Fibroblast of skin of left biceps (primary cell): ENCODE results near the gene AFF3.
A peak's percentile ranks its signal among the peaks of the same experiment; 100 is the strongest.

Source experiments
- DNase-seq, 2 experiments: peaks; one replicate each; pipeline ENCODE4 v3.0.0-alpha.2; 2013; ENCODE audit warnings: low read depth in 2 of 2

The AFF3 gene

DNA sequence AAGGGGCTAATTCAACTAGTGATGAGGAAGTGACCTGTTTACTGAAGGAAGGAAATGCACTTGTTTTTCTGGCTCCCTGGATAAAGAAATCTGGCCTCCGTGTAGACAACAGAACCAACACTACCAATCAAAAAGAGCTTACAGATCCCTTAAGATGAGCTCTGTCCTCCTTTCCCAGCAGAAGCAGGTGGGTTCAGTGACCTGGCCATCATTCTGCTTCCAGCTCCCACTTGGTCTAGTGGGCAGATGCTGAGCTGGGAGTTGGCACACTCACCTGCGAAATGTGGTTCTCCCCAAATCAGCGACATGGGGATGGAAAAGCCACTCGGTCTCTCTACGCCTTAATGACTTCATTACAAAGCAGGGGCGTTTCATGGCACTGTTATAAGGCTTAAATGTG, 132.6 kb downstream of the AFF3 start:
- DNase-seq: no peak

DNA sequence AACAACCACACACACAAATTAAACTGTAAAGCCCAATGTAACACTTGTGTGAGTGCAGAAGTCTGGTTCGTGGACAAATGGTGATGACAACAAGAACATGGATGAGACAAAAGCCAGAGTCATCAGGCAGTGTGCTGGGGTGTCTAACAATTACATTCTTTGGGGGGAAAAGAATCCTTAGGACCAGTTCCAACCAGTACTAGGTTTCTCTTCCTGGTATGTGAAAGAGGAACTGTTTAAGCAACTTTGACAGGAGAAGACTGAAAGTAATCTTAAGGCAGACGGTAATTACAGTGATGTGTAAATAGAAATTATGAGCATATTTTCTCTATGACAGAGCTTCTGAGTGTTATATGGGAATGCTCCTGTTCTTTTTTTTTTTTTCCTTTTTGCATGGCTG, 133.4 kb downstream of the AFF3 start:
- peak; percentile 94 to 95 for DNase-seq

DNA sequence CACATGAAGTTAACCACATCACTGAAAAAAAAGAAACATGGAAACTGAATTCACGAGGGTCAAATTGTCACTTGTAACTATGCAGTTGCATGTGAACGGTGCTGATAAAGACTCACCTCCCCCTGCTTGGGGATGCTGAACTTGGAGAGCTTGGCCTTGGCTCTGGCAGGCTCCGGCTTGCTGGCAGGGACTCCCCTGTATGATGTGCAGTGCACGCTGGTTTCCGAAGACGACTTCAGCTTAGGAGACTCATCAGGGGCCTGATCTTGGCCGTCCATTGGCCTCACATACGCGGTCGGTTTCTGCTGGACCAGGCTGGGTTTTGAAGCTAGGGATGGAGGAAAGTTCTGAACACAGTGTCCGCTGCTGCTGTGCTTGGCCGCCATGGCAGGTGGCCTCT, 135.9 kb downstream of the AFF3 start:
- no peak for DNase-seq

DNA sequence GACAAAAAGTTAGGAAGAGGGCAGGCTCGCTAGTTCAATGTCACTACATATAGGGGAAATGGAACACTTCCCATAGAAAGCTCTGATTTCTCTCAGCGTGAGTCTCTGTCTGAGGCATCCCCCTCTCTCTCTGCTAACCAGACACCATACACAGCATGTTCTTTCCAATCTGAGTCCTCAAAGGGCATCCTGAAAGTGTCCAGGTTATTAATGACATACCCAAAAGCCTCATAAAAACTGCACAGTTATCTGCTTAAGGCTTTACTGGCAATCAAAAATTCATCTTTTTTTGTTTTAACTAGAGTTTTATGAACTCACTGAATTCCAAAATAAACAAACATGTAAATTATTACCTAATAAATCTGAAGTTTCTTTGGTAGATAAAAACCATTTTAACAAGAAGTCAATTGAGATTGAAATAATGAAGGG, 137.4 kb downstream of the AFF3 start:
- DNase-seq: no peak

DNA sequence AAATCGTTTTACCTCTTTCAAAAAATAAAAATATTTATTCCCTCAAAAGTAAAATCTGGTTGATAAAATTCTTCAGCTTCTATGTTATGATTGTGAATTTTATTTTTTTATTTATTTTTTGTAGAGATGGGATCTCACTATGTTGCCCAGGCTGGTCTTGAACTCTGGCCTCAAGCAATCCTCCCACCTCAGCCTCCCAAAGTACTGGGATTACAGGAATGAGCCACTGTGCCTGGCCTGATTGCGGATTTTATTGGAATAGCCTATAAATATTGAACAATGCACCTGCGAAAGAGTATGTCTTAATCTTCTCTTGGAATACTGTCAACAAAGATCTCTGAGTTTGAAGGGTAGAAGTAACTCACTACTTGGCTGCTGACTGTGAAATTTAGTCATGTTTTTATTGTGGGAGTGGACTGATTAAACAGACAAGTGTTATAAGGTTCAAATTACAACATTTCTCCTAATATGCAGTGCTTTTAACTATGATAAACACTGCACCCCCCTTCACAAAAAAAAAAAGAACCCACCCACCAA, 138.0 kb downstream of the AFF3 start:
- DNase-seq: no peak

DNA sequence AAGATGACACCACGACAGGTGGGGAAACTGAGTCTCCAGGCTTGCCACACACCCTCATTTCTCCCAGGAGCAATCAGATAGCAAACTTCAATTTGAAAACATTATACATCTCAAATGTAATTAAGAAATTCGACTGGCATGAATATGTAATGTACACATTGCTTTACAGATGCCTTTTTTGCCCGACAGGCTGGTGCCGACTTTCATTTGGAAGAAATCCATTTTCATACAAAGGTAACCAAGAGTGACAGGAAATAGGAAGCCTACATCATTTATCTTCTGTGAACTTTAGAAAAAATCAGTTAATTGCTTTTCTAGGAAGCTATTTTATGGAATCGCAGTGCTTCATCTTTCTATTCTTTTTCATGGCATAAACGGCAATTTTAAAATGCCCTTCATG, 140.3 kb downstream of the AFF3 start:
- no peak for DNase-seq

DNA sequence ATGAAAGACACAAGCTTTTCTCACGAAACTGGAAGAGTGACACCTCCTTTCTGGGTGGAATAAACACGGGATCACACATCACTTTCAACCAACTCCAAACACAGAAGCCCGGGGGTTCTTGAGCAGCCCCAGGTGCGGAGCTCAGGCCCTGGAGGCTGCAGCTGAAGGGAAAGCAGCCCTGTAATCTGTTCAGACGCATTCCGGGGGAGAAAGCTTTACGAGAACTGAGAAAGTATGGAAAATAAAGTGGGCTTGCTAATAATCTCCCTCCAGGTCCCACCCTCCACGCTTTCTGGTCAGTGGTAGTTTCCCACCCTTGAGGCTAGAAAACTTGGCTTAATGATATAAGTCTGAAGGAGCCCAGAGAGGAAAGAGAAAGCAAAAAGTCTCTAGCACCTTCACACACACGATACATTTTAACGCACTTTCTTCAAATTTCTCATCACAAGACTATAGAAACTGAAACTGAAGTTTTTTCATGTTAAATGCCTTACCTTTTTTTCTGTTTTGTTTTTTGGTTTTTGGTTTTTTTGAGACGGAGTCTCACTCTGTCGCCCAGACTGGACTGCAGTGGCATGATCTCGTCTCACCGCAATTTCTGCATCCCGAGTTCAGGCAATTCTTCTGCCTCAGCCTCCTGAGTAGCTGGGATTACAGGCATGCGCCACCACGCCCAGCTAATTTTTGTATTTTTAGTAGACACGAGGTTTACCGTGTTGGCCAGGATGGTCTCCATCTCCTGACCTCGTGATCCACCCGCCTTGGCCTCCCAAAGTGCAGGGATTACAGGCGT, 141.3 kb downstream of the AFF3 start:
- no peak for DNase-seq

DNA sequence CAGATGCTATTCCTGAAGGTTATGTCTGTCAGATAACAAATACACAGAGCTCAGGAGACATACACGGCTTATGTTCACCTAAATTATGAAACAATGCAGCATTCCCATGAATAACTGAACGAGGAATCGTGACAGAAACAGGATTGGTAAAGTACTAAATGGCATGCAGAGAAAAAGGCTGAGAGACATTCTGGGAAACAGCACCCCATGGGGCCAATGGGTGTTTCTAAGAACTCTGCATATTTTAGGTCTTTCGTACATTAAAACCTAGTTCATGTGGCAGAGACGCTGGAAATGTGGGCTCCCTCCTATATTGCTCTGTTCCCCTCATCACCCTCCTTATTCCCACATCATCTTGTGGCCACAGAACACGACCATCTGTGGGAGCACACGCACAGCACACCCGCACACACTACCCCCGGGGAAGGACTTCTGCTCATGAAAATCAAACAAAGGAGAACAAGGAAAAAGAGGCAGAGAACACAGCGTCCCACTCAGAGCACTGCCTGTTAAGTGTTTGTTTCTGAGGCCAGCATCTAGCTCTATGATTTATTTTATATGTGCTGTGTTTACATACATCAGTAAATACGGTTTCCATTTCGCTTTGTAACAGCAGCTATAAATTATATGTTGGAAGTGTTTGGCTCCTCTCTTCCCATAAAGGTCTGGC, 143.6 kb downstream of the AFF3 start:
- DNase-seq: no peak

DNA sequence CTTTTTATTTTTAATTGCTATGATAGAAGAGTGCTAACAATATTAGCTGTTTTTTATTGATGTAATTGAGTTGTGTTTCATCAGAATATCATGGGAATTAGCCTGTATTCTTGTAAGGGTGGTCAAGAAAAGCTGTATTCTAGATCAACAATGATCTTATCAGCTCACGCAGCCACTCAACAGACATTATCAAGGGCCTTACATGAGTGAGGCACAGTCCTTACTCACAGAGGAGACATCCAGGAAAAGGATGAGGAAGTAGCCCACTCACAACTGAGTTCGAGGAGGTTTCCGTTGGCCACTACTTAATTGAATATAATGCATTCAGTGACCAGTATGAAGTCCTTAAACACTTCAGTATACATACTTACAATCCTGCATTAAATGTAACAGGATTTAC, 152.5 kb downstream of the AFF3 start:
- no peak for DNase-seq

DNA sequence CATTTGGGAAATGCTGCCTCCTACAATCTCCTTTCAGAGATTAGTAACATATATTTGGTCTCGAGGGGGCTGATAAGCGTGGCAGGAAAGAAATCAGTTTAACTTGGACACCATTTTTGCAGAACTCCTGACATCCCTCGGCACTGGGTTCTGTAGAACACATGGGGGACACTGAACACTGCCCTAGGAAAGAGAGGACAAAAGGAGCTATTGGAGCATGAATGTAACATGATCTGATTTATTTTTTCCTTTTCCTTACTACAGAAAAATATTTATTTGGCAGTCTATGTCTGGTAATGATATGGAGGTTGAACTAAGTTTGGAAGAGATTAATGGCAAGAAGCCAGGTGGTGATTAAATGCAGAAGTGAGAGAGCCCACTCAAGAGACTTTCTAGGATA, 153.8 kb downstream of the AFF3 start:
- no peak for DNase-seq

DNA sequence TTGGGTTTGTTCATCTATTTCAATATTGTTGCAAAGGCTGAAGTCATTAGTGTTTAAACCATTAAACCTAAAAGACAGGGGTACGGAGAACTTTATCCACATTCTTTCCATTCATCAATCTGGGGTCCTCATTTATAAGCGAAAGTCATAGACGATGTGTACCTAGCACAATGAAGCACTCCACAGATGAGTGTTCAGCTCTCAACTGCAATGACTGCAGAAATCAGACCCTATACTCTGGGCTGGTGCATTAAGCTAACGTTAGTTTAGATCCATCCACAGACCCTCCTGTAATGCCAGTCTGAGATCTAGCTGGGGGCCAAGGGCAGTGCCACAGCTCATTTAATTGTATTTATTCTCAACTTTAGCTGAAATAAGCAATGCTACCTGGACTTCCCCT, 155.2 kb downstream of the AFF3 start:
- DNase-seq: no peak

DNA sequence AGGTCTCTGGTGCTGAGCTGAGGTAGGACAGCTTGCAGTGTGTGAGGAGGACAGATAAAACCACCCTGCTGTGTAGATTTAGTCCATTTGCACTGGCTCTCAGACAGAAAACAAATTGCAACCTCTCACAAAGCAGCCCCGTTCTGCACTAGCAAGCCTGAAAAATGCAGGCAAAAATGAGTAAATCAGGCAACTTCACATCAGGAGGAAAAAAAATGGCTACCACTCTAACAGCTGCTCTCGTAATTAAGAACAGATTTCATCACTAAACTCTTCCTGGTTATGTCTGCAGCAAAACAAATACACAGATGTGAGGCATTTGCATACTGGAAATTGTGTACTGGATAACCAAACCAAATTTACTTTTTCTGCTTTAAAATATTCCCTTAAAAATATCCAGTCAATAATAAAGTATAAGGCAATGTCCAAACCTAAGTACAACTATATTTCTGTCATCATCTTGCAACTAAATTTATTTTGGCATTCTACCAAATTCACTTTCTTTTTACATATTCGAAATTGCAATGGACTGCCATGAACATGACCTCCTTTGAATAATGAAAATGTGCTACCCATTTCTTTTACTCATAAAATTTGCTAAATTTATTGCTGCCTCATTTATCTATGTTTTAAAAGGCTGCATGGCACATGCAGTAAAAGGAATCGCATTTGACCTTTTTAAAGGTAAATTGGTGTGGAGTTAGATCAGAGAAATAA, 157.4 kb downstream of the AFF3 start:
- peak; percentile 74 to 78 for DNase-seq

DNA sequence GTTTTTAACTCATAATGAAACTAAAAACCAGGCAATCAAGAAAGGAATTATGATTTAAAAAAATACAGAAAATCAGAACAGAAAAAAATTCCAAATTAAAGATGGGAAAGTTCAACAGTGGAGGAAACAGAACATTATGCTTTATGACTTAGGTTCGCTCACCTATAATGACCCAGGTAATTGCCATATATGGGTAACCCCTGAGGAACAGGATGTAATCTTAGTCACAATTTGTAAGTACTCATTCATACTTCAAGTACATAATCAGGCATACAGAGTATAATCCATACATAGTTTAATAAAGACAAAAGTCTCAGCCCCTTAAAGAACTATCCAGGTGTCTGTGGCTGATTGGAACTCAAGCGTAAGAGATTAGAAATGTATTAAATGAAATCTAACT, 159.6 kb downstream of the AFF3 start:
- no peak for DNase-seq

DNA sequence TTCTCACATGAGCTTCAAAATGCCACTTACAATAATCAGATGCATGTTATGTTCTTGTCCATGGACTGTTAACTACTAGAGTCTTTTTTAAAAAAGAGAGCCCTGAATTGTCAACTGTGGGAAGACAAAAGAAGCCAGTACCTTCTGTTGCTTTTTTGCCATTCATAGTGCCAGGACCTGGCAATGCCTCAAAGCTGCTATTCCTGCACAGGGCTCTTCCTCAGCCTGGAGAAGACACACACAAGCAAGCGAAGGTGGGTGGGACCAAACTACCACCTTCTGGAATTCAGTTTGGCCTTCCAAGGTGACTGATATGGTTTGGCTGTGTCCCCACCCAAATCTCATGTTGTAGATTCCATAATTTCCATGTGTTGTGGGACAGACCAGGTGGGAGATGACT, 160.6 kb downstream of the AFF3 start:
- DNase-seq: no peak

DNA sequence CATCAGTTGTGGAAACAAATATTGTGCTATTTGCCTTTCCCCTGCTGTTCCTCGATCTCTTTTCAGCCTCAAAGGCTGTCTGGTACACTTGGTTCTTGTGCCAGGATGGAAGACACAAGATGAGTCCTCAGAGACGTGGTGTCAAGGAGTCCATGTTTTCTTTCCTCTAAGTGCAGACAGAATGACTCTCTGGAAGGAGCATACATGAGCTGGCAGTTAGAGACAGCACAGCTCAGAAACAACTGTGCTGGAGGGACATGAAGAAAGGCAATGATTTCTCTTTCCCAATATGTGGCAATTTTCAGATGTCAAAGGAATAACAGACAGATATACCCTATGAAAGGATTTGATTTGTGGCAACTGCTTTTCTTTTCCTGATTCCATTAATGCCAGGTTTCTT, 162.2 kb downstream of the AFF3 start:
- no peak for DNase-seq

DNA sequence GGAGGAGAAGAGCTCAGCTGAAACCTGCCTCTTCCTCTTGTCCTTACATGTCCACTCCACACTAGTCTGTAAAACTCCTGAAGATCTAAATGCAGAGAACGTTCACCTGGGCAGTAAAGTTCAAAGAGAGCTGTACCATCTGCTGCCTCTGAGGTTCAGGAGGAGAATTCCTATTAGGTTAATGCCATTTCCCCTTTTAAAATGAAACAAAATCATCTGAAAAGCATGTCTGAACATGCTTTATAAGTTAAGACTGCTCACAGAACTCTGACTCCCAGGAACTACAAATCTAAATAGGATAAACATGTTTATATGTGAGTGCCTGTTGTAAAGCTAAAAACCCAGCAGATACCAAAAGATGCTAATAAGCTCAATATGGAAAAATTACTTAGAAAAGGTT, 164.4 kb downstream of the AFF3 start:
- no peak for DNase-seq

DNA sequence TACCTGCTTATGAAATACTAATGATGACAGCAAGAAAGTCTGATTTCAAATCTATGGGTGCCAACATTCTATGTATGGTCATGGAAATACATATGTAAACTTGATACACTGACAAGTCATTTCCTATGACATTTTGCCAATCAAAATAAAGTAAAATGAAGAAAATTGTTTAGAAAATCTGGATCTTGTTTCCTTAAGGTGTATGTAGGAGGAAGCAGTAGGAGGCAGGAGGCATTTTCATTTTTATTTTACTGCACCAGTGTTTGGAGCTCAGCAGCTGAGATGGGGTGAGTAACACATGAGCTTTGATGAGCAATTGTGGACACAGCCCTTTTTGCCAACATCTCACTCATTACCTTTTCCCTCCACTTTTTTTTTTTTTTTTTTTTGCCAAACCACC, 167.0 kb downstream of the AFF3 start:
- peak; percentile 50 to 63 for DNase-seq

DNA sequence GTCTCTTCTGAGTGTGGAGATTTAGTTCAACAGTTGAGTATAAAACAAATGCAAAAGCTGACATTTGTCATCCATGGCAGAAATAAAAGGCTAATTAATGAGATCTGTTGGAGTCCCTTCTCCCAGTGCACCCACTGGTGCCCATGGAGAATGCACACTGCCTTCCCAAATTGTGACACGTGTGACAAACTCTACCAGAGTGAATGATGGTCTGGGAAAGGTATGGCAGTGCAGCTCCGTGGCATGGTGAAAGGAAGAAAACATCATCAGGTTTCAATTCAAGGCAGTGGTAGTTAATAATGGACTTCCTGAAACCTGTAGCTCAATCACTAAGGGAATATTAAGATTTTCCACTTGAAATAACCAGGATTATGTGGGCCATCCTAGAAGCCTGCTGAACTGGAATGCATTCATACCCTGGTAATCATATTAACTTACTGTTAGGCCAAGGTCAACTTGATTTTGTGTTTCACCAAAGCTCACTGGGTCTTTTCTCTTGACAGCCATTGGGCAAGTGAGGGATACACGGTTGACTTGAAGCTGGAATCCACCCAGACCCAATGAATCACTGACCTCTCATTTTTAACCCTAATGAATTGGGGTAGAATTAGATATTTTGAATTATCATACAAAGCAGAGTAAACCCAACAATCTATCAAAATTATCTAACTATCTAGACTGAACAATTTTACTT, 167.6 kb downstream of the AFF3 start:
- DNase-seq: no peak

DNA sequence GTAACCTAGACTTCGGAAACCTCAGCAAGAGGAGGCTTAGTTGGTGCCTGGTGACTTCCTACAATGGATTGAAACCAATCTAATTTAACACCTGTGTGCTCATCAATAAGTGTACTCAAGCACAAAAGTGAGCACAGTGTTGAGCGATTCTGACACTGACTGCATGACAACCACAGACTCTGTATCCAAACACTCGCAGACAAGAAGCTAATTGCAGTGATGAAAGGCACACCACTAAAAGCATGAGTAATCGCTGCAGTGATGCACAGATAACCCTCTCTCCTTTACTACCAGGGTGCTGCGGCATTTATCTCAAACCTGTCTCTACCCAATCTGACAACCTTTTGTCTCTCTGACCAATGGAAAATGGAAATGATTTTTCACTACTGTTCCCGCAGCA, 168.1 kb downstream of the AFF3 start:
- no peak for DNase-seq

DNA sequence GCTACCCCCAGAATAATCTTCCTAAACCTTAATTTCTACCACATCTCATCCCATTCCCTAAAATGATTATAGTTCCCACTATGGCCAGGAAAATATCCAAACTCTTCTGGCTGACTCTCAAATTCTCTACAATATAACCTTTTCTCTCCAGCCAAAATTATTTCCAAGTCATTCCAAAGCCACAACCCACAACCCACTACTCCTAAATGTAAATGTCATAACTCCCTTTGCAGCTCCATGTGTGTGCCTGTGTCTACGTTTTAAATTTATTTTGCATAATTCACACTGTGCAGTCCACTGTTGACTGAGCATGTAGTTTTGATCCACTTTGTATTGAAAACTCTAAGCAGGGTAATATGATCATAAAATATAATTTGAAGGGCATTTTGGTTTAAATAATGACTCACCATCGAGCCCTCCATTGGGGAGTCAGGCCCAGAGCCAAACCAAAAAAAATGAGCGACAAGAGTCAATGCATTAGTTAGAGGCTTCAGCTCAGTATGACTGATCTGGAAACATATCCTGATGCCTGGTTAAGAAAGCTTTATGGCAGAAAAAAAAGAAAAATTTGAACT, 171.0 kb downstream of the AFF3 start:
- peak; percentile 52 to 61 for DNase-seq

DNA sequence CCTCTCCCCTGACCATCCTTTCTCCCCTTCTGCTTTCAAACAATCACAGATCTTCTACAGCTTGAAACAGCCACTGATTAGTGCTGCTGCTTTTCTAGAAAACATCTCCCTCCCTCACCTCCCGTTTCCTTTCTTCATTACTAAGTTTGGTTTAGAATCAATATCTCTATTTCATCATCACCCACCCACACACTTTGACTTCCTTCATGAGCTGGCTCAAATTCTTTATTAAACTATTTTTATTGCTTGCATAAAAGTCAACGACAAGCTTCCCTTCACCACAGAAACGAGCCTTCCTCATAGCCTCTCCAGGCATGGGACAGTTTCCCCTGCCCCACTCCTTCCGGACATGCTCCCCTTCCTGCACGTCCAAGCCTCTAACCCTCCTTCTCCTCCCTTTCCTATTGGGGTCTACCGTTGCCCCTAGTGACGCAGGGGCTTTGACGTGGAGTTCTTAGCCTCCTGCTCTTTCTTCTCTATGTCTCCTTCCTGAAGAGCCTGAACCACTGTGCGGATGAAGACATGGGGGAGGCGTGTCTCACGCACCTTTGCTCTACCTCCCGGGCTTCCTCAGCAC, 172.0 kb downstream of the AFF3 start:
- DNase-seq: peak; percentile 15 to 23
